HuH-7 (cell line): ENCODE measurements around the gene WWC1.
"Not testable (repeated sequence)": the region's sequence is repeated elsewhere in the genome, so short reads cannot be mapped to it uniquely, and the experiment has no call there.

Source experiments
- DNase-seq: peaks from one replicate; pipeline ENCODE4 v3.0.0; 2011; ENCODE audit warnings: low spot score

Gene WWC1

DNA sequence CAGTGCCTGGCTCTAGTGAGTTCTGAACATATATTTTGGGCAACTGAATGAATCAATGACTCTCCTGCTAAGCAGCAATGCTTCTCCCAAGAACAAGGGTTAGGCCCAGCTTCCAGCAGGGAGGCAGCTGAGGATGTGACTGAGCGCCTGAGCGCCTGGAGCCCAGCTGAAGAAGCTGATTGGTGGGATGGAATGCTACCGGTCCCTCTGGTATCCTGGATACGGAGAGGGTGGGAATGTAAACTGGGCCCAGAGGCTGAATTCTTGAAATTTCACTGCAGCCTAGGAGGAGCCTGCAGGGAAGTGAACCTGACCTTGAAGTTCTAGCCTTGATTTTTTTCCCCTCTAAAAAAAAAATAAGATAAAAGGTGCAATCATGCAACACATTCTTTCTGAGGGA lies 43.2 kb downstream of the WWC1 start:
- DNase-seq: no peak

DNA sequence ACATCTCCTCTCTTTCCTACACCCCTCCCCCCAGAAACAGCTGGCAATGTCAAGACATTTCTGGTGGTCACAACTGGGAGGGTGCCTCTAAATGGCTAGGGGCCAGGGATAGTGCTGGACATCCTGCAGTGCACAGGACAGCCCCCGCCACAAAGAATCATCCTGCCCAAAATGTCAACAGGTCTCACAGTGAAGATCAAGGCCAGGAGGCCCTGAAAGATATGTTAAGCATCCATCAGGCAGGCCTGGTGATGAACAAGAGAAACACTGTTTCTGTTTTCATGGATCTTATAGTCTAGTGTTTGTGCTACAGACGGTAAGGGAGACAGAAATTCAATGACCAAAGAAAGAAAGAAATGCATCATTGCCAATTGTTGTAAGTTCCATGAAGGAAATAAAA lies 45.9 kb downstream of the WWC1 start:
- DNase-seq: no peak

DNA sequence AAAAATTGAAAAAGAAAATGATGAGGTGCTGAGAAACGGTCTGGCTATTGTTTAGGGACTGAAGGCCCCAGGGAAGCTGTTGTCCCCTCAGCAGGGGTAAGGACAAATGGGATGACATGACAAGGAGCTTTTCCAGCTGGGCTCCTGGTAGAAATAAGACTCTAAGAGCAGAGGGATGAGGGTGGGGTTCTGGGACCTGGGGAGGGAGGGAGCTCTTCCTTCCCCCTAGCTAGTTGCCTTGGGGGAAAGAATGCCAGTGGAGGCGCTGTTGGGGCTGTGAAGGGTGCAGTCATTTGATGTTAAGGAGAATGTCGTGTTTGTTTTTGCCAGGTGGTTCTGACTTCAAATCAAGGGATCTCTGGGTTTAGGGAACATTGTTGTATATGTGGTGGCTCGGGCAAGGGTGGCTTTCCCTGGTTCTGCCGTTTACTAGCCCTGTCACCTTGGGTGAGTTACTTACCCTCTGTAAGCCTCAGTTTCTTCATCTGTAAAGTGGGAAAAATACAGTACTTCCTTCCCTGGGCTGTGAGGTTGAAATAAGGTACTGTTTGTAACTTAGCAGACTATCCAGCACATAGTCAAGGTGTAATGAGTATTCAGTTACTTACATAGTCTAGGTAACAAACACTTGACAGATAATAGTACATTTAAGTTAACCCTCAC lies 47.8 kb downstream of the WWC1 start:
- no peak for DNase-seq

DNA sequence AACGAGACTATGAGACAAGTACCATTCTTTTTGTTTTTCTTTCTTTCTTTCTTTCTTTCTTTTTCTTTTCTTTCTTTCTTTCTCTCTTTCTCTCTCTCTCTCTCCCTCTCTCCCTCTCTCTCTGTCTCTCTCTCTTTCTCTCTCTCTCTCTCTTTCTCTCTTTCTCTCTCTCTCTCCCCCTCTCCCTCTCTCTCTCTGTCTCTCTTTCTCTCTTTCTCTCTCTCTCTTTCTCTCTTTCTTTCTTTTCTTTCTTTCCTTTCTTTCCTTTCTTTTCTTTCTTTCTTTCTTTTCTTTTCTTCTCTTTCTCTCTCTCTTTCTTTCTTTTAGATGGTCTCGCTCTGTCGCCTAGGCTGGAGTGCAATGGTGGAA lies 48.3 kb downstream of the WWC1 start:
- not testable (repeated sequence) for DNase-seq

DNA sequence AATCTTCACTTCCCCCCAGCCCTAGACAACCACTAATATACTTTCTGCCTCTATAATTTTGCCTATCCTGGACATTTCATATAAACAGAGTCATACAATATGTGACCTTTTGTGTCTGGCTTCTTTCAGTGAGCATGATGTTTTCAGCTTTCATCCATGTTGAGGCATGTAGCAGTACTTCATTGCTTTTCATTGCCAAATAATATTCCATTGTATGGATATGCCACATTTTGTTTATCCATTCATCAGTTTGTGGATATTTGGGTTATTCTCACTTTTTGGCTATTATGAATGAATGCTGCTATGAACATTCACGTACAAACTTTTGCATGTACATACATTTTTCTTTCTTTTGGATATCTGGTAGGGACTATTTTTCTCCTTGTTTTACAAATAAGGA lies 49.0 kb downstream of the WWC1 start:
- DNase-seq: no peak

DNA sequence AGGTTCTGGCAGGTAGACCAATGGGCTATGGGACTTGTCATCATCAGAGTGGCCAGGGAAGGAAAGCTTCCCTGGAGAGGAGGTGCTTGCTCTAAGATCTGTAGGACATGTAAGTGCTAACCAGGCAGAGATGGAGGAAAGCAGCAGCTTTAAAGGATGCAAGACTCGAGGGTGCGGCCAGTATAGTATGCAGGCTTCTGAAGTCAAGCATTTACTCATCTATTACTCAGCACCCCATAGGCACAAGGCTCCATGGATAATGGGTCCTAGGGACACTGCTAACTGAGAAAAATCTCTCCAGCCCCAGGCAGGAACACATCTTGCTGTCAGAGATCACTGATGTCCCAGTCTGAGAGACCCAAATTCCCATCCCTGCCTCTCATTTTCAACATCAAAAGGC lies 49.7 kb downstream of the WWC1 start:
- DNase-seq: no peak

DNA sequence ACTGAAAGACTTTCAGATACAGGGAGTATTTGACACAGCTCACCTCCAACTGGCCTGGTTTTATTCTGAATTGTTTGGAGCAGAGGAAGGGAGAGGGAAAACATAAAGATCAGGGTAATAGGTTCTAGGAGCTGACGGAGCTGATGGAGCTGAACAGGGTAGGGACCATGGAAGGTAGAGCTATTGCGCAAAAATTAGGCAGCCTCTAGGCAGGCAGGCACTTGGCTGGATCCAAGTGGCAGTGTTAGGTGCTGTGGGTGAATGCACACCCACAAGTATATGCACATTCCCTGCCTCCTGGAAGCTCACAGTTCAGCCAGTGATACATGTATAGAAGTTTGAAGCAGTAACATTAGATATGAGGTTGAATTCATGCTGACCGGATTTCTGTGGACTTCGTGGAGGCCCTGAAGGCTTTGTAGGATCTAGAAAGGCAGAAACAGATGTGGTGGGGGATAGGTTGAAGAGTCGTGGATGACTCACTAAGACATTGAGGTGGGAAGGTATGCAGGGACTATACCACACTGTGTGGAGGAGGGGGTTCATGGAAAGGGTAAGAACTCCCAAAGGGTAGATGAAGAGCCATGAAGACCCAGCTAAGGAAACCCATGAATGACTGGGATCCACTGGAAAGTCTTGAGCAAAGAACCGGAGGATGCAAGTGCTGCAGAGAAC lies 50.8 kb downstream of the WWC1 start:
- DNase-seq: no peak

DNA sequence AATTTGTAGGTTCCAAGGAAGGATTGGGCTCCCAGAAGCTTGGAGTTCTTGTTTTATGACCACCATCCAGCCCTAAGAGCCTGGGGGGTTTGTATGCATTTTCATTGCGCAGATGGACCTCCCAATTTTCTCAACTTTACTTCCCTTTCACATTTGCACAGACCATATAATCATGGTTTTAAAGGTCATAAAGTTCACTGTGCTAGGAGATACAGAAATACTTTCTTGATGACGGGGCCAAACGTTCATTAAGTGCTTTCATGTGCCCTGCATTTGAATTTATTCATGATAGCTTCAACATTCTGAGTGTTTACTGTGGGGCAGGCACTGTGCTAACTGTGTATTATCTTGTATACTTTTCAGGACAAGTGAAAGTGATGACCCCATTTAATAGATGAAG lies 51.5 kb downstream of the WWC1 start:
- DNase-seq: no peak

DNA sequence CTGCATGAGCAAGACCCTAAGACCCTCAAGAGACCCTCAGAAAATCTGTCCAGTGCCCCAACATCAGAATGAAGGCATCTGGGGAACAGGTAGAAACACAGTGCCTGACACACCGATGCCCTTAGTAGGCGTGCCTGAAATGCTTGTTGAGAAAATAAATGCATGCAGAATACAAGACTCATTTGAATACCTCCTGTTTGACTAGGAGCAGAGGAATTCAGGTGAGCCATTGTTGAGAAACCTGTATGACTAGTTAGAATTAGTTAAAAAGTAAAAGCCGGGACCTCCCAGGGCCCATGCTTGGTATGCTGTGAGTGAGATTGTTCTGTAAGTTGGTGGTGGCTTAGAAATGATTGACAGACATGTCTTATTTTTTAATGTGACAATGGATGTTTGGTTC lies 55.0 kb downstream of the WWC1 start:
- no peak for DNase-seq

DNA sequence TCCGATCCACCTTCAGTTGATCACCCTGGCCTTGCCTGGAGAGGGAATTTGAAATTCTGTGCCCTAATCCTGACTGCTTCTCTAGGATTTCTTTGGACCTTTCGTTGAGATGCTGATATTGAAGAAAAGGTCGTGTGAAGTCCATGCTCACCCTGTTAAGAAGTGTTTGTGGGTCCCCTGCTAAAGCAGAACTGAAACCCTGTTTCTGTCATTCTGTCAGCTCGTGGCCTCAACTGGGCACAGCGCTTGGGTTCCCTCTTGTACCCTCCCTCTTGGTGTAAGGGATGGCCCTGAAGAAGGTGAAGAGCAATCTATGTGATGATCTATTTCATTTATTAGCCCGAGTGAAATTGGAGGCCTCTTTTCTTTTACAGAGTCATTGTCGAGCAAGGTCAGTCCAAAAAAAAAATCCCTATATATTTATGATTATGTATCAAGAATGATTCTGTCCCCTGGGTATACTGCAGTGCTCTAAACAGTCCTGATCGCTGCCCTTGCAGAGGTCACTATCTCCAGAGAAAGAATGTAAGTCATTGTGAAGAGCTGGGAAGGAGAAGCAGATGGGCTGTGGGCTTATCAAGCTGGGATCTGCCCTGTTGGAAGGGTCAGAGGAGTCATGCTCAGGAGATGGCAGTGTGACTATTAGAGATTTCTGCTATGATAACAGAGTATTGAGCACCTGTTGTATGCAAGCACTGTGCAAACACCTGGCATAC lies 56.1 kb downstream of the WWC1 start:
- DNase-seq: no peak

DNA sequence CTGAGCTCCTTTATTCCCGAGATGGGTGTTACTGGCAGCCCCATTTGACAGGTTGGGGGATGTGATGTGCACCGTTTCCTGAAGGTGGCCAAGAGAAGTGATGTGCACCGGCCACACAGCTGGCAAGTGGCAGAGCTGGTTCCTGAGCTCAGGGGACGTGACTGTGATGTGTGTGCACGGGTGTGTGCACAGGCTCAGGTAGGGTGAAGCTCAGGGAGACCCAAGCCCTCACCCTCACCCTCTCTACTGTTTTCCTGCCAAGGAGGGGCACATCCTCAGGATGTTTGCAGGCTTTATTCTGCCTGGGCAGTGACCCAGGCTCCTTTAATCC lies 56.6 kb downstream of the WWC1 start:
- no peak for DNase-seq

DNA sequence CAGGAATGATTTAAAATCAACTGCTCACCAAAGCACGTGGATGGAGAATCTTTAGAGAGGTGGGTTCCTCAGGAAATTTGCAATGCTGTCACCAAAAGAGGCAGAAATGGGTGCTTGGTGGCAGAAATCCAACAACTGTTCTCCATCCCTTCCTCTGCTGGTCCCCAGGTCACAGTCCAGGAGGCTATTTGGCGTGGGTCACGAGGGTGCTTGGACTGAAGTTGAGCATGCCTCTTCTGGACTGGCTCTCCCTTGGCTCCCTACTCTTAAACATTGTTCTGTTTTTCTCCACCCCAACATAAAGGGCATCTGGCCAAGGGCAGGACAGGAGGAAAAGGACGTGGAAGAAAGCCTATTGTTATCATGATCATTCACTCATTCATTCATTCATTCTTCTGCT lies 58.9 kb downstream of the WWC1 start:
- DNase-seq: no peak

DNA sequence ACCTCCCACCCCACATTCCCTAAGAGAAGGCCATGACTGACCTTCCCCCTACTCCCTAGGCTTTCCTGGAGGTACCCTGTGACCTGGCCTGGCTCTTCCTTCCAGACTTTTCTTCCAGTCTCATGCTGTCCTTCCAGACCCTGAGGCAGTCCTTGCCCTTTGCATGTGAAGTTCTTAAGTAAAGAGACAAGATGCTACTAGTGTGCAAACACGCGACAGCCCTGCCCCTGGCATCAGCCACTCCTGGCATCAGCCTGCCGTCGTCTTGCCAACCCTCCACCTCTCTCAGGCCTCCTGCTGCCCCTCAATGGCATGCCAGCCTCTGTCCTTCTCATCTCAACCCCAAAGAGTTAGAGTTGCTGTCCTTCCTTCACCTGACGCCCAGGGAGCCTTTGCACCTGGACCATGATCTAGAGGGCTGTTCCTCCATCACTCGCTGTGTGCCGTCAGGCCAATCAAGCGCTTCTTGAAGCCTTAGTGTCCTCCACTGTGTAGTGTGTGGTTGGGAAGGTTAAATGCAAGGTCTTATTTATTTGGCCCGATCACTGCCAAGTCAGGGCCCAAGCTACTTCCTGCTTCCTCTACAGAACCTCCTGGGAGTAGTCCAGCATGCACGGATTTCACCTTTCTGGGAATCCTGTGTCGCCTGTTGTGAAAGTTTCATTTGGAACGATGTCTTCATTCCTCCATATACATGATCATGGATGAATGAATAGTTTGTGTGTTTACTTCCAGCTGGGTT lies 61.9 kb downstream of the WWC1 start:
- DNase-seq: no peak

DNA sequence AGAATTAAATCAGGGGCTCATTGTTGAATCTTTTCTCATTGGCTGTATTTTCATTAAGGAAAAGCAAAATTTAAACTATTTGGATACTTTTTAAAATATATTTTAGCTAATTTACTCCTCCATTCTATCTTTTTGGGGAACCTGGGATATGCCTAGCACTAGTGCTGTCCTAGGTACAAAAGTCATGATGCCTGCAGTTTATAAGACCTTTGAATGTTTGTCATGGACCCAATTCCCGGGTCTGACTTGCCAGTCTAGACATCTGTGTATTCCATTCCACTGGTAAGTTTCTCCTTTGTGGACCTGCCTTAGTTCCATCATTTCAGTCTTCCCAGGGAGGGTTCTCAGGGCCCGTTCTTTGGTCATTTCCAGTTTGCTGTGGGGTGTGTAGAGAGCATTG lies 63.0 kb downstream of the WWC1 start:
- DNase-seq: no peak

DNA sequence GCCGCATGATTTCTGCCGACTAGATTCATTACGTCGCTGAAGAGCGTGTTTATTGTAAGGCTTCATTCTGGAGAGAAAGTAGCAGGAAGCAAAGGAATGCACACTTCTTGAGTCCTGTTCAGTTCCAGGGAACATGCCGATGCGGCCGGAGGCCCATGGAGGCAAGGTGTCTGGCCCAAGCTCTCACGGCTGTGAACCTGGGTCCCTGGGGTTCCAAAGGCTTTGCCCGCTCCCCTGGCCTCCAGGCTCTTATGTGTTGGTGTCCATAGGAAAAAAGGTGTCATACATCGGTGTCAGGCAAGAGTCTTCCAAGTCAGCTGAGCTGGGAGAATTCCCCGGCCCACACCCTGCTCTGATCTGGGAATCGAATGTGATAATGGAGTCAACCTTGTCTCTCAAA lies 64.7 kb downstream of the WWC1 start:
- no peak for DNase-seq

DNA sequence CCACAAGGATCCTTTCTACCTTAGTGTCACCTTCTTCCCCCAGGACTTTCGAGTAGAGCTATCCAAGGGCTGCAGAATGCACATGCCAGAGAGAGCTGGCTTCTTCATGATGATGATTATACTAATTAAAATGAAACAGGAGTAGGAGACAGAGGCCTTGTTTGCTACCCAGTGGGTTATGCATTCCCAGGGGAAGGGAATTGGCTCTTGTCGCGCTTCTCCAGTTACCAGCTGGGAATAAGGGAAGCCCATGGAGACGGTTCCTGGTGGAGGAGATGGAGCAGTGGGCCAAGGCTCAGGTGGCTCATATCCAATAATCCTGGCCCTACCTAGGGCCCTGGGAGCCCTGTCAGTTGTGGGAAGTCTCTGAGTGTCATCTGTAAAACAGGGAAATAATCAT lies 65.1 kb downstream of the WWC1 start:
- DNase-seq: no peak

DNA sequence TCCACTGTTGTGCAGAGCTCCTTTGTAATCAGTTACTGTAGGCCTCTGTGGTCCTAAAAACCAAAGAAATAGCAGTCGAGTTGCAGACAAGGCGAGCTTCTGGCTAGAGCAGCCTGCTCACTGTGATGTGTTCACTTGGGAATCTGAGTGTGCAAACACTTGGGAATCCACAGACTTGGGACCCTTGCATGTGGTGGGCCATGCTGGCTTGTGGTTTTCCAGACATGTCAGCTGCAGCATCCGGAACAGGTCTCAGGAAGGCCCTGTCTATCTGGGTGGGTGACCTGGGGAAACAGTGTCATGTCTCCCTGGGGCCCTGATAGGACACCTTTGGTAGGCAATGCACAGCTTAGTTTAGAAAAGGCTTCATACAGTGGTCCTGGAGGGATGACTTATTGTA lies 66.4 kb downstream of the WWC1 start:
- DNase-seq: no peak

DNA sequence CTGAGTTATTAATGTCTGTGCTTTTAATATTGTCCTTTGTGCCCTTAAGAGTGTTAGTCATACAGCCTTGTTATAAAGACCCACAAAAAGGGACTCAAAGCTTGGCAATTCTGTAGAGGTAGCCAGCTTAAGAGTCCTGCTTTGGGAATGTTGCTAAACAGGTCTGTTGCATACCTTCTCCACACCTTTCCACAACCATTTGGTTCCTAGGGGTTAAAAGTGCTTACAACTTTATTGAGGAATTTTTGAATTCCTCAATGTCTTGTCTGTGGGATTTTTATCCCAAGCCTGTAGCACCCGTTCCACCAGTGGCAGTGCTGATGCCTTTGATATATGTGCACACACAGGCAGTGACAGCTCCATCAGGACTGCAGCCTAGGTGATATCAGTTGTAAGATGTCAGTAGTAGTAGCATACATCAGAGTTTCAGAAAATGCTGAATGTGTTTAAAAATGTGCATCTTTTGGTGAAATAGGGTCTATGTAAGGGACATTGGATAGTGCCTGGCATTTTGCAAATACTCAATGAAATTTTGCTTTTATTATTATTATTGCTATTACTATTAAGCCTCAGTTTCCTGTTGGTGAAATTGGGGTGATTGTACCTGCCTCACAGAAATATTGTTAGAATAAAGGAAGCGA lies 68.5 kb downstream of the WWC1 start:
- DNase-seq: no peak

DNA sequence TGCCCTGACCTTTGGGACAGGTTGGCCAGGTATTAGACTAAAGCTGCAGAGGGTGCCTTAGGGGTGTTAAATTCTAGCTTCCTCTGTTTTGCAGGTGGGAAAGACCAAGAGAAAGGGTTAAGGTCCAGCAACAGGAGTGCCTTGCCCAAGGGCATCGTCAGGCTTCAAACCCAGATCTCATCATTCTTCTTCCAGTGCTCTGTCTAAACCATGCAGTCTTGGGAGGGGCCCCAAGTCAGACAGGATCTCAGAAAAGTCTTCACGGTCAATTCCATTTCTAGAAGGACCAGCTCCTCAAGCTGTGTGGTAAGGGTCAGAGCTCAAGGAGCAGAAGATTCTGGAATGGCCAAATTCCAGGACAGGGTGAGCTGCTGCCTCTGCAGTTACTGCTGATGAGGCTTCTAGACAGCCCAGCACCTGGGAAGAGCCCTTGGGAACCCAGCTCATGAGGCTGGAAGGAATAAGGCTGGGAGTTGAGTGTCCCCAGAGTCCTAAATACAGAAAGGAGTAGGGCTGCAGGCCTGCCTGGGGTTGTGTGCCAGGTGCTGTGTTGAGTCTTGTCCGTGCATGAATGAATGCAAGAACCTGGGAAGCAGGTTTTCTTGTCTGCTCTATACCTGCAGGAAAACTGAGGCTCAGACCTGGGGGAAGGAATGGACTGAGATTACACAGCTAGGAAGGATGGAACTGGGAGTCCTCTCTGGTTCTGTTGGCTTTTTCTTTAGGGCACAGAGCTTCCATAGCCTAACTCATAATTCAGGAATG lies 69.3 kb downstream of the WWC1 start:
- DNase-seq: no peak

DNA sequence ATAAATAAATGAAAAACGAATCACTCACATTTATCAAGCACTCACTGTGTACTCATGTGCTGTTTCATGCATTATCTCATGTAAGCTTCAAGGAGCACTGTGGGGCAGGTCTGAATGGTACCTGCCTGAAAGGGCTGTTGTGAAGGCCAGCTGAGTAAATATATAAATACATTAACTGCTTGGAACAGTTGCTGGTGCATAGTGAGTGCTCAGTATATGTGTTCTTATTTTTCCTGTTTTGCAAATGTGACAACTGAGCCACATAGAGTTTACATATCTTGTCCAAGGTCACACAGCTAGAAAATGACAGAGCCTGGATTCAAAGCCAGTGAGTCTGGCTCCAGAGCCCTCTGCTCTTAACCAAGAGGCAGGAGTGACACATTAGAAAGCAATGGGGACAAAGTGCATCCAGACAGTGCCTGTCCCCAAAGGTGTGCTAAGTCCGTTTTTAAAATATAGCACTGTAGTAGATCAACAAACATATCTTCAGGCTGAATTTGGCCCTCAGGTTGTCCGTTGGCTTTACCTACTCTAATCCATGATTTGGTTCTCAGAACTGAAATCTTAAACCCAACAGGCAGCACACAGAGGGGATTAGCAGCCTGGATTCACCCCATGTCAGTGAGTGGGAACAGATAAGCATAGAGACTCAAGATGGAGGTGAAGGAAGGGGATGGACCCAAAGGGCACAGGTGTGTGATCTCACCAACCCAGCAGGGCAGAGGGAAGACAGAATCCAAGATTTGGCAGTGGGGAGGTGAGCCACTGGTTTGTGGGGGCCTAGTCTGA lies 70.8 kb downstream of the WWC1 start:
- DNase-seq: no peak

DNA sequence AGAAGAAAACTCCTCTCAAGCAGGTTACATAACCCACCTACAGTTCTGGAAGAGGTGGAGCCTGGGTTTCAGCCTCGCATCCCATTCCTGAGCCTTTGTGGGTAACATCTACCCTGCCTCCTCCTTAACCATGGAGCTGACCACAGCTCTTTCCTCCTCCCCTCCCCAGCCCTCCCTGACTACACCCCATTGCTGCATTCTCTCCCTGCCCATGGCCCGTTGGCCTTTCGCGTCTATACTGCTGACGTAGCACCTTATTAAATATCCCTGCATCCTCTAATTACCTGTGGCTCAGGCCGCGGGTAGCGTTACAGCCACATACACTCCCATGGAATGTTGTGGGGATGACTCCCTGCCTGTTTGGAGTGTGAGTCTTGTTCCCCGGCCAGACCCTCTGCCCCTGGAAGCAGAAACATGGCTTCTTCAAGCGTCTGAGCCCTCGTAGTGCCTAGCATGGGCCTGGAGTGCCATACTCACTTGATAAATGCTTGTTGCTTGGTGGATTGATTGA lies 72.8 kb downstream of the WWC1 start:
- no peak for DNase-seq
